H1 (cell line): Measurements from ENCODE around the gene LPP. TPM values are rescaled to one million over a fixed set of nuclear protein-coding genes. Genes with fewer than 3 reads are reported as not detected.

Experiments
- CTCF ChIA-PET: fragments of 300-600 bp; sonication (Branson Sonifier 250); formaldehyde crosslinking; loops from one replicate; lab custom pipeline; 2021; ENCODE audit not compliant: partially characterized antibody; lab: Charles Lee
- POLR2A ChIA-PET: fragments of 300-600 bp; sonication (Branson Sonifier 250); formaldehyde crosslinking; loops from one replicate; lab custom pipeline; 2021; ENCODE audit warnings: inconsistent platforms; ENCODE audit not compliant: partially characterized antibody; lab: Charles Lee
- DNase-seq, 2 experiments: peaks; one replicate each; pipeline versions ENCODE4 v3.0.0 to v3.0.0-alpha.2; 2010 to 2022; ENCODE audit warnings: low spot score in 2 of 2, low read depth in 1 of 2, mixed read lengths in 1 of 2
- FAIRE-seq: peaks from 2 replicates; lab custom pipeline; 2011; peaks lifted over from hg19 to GRCh38; lab: Jason Lieb, UNC
- H2AFZ ChIP-seq: 2 replicates; pipeline ENCODE4 v1.8.1; 2012; ENCODE audit warnings: low read length, inconsistent platforms
- H2AK5ac ChIP-seq: 2 replicates; pipeline ENCODE4 v1.6.1; 2013; ENCODE audit warnings: low read depth, low read length
- H2BK120ac ChIP-seq: replicated peaks from 2 replicates; pipeline ENCODE3; 2013; ENCODE audit warnings: low read depth, low read length, inconsistent platforms
- H2BK12ac ChIP-seq: 2 replicates; pipeline ENCODE4 v1.6.1; 2013; ENCODE audit warnings: low read depth, low read length
- H2BK15ac ChIP-seq: 2 replicates; pipeline ENCODE4 v1.6.1; 2013; ENCODE audit warnings: low read length
- H2BK20ac ChIP-seq: 2 replicates; pipeline ENCODE4 v1.6.1; 2013; ENCODE audit warnings: low read length
- H2BK5ac ChIP-seq: 2 replicates; pipeline ENCODE4 v1.6.1; 2013; ENCODE audit warnings: low read depth, low read length
- H3K14ac ChIP-seq: 2 replicates; pipeline ENCODE4 v1.6.1; 2013; ENCODE audit warnings: inconsistent platforms; ENCODE audit not compliant: insufficient read length
- H3K18ac ChIP-seq: 2 replicates; pipeline ENCODE4 v1.6.1; 2013; ENCODE audit warnings: low read length; ENCODE audit errors: extremely low read depth
- H3K23ac ChIP-seq: 2 replicates; pipeline ENCODE4 v1.6.1; 2013; ENCODE audit warnings: inconsistent platforms; ENCODE audit not compliant: insufficient read length
- H3K23me2 ChIP-seq: 2 replicates; pipeline ENCODE4 v1.6.1; 2013; ENCODE audit warnings: low read depth, low read length
- H3K27ac ChIP-seq: 2 replicates; pipeline ENCODE4 v1.6.1; 2011; ENCODE audit warnings: low read depth, low read length, inconsistent platforms
- H3K27me3 ChIP-seq, 4 experiments: replicated peaks in 1 of 4; 1 replicate in 1 of 4; 2 replicates in 3 of 4; pipeline versions ENCODE4 v1.6.1 to v1.8.1; 2011 to 2013; ENCODE audit warnings: low read length in 3 of 4, mild to moderate bottlenecking in 3 of 4, inconsistent platforms in 2 of 4, mixed read lengths in 2 of 4, moderate library complexity in 1 of 4; ENCODE audit not compliant: control insufficient read depth in 3 of 4, insufficient read depth in 3 of 4; ENCODE audit errors: extremely low read depth in 1 of 4
- H3K36me3 ChIP-seq, 4 experiments: 2 replicates each; pipeline versions ENCODE4 v1.6.1 to v1.8.1; 2011 to 2013; ENCODE audit warnings: mild to moderate bottlenecking in 4 of 4, low read length in 3 of 4, moderate library complexity in 2 of 4, control low read depth in 1 of 4, inconsistent platforms in 1 of 4; ENCODE audit not compliant: insufficient read depth in 4 of 4, control insufficient read depth in 2 of 4
- H3K4ac ChIP-seq: replicated peaks from 2 replicates; pipeline ENCODE3; 2013; ENCODE audit warnings: low read length, low read depth, mixed read lengths, inconsistent platforms; ENCODE audit not compliant: insufficient read length
- H3K4me1 ChIP-seq, 4 experiments: replicated peaks in 1 of 4; 1 replicate in 1 of 4; 2 replicates in 3 of 4; pipeline versions ENCODE4 v1.6.1 to v1.8.1; 2011 to 2013; ENCODE audit warnings: low read length in 3 of 4, inconsistent platforms in 2 of 4, mixed read lengths in 1 of 4; ENCODE audit not compliant: insufficient read depth in 4 of 4, control insufficient read depth in 3 of 4
- H3K4me2 ChIP-seq, 2 experiments: 2 replicates each; pipeline versions ENCODE4 v1.6.1 to v1.8.1; 2011 to 2013; ENCODE audit warnings: low read depth in 2 of 2, low read length in 2 of 2, control low read depth in 1 of 2, inconsistent platforms in 1 of 2, mild to moderate bottlenecking in 1 of 2; ENCODE audit not compliant: insufficient read depth in 1 of 2
- H3K4me3 ChIP-seq, 4 experiments: fragments of 200-600, 300-600 bp in 1 of 4; sonication (generic), shearing (Covaris generic), sonication (Bioruptor Twin) in 1 of 4; 2 replicates each; pipeline versions ENCODE4 v1.5.1 to v1.8.1; 2011 to 2016; ENCODE audit warnings: low read length in 4 of 4, low read depth in 3 of 4, control low read depth in 2 of 4, inconsistent platforms in 2 of 4, mild to moderate bottlenecking in 2 of 4, mixed read lengths in 1 of 4, moderate library complexity in 1 of 4; ENCODE audit not compliant: insufficient read depth in 2 of 4; ENCODE audit errors: extremely low read depth in 1 of 4
- H3K56ac ChIP-seq: replicated peaks from 2 replicates; pipeline ENCODE3; 2013; ENCODE audit warnings: low read depth, mild to moderate bottlenecking, mixed read lengths, low read length, inconsistent platforms; ENCODE audit not compliant: insufficient read length
- H3K79me1 ChIP-seq: 2 replicates; pipeline ENCODE4 v1.6.1; 2013; ENCODE audit warnings: low read depth, low read length, control low read depth
- H3K79me2 ChIP-seq, 2 experiments: 2 replicates each; pipeline versions ENCODE4 v1.6.1 to v1.8.1; 2012 to 2013; ENCODE audit warnings: low read length in 2 of 2, mild to moderate bottlenecking in 2 of 2, inconsistent platforms in 1 of 2; ENCODE audit not compliant: insufficient read depth in 2 of 2, control insufficient read depth in 1 of 2
- H3K9ac ChIP-seq, 4 experiments: replicated peaks in 1 of 4; 1 replicate in 1 of 4; 2 replicates in 3 of 4; pipeline versions ENCODE4 v1.6.1 to v1.8.1; 2011 to 2013; ENCODE audit warnings: low read depth in 3 of 4, low read length in 3 of 4, control low read depth in 2 of 4, mild to moderate bottlenecking in 2 of 4, moderate library complexity in 2 of 4, inconsistent platforms in 1 of 4; ENCODE audit errors: extremely low read depth in 1 of 4
- H3K9me3 ChIP-seq, 2 experiments: 2 replicates each; pipeline versions ENCODE4 v1.6.1 to v1.8.1; 2012 to 2013; ENCODE audit warnings: mild to moderate bottlenecking in 2 of 2, moderate library complexity in 2 of 2, control low read depth in 1 of 2, inconsistent platforms in 1 of 2, low read depth in 1 of 2, low read length in 1 of 2, mixed read lengths in 1 of 2; ENCODE audit not compliant: insufficient read depth in 2 of 2
- H4K20me1 ChIP-seq, 2 experiments: replicated peaks in 1 of 2; 2 replicates each; pipeline versions ENCODE3 to v1.8.1; 2011 to 2013; ENCODE audit warnings: inconsistent platforms in 2 of 2, low read length in 2 of 2, mild to moderate bottlenecking in 1 of 2; ENCODE audit not compliant: insufficient read depth in 2 of 2, control insufficient read depth in 1 of 2
- H4K5ac ChIP-seq: 2 replicates; pipeline ENCODE4 v1.6.1; 2013; ENCODE audit warnings: low read length, low read depth, mixed read lengths, inconsistent platforms; ENCODE audit not compliant: insufficient read length
- H4K8ac ChIP-seq: 2 replicates; pipeline ENCODE4 v1.8.0; 2013; ENCODE audit warnings: mild to moderate bottlenecking, moderate library complexity, low read length, inconsistent platforms; ENCODE audit not compliant: insufficient read depth; ENCODE audit errors: extremely low read depth
- H4K91ac ChIP-seq: replicated peaks from 2 replicates; pipeline ENCODE3; 2013; ENCODE audit warnings: low read length, mixed read lengths, inconsistent platforms; ENCODE audit not compliant: insufficient read length
- ASH2L ChIP-seq: fragments of 200-600, 300-600 bp; sonication (generic); IDR thresholded peaks from one replicate; pipeline ENCODE4 v1.7.1; 2017; ENCODE audit warnings: low read length
- EP300 ChIP-seq, 2 experiments: IDR thresholded peaks; 1 replicate in 1 of 2; 2 replicates in 1 of 2; pipeline ENCODE4 v1.6.1; 2011 to 2012; ENCODE audit warnings: low read depth in 2 of 2, low read length in 2 of 2, mild to moderate bottlenecking in 2 of 2, borderline replicate concordance in 1 of 2, inconsistent platforms in 1 of 2, moderate library complexity in 1 of 2
- HDAC2 ChIP-seq, 2 experiments: fragments of 300-600 bp in 1 of 2; sonication (generic) in 1 of 2; IDR thresholded peaks; 2 replicates each; pipeline ENCODE4 v1.6.1; 2011 to 2012; ENCODE audit warnings: low read depth in 2 of 2, low read length in 2 of 2, mild to moderate bottlenecking in 2 of 2, moderate library complexity in 2 of 2, borderline replicate concordance in 1 of 2, inconsistent platforms in 1 of 2
- POU5F1 ChIP-seq: IDR thresholded peaks from 2 replicates; pipeline ENCODE4 v1.6.1; 2011; ENCODE audit warnings: low read depth, mild to moderate bottlenecking, low read length, moderate library complexity
- RBBP5 ChIP-seq: IDR thresholded peaks from 2 replicates; pipeline ENCODE4 v1.7.1; 2012; ENCODE audit warnings: low read depth, mild to moderate bottlenecking, inconsistent platforms, low read length, moderate library complexity, borderline replicate concordance
- SIRT6 ChIP-seq: IDR thresholded peaks from one replicate; pipeline ENCODE4 v1.7.1; 2012; ENCODE audit warnings: low read length, inconsistent platforms
- SP4 ChIP-seq: IDR thresholded peaks from 2 replicates; pipeline ENCODE4 v1.6.1; 2012; ENCODE audit warnings: low read length, inconsistent platforms
- SUZ12 ChIP-seq: fragments of 200-600 bp; sonication (generic); IDR thresholded peaks from 2 replicates; pipeline ENCODE4 v1.6.1; 2012; ENCODE audit warnings: mild to moderate bottlenecking, inconsistent platforms, low read length, moderate library complexity, mixed read lengths
- TAF1 ChIP-seq: IDR thresholded peaks from 2 replicates; pipeline ENCODE4 v1.6.1; 2011; ENCODE audit warnings: mild to moderate bottlenecking, low read depth, low read length
- TAF7 ChIP-seq: optimal IDR thresholded peaks from 2 replicates; pipeline ENCODE3; 2011; ENCODE audit warnings: low read depth, mild to moderate bottlenecking, inconsistent platforms, low read length, moderate library complexity, borderline replicate concordance
- TBP ChIP-seq: IDR thresholded peaks from 2 replicates; pipeline ENCODE4 v1.6.1; 2011; ENCODE audit warnings: low read depth, low read length, improper control_type of control experiment
- TCF12 ChIP-seq: IDR thresholded peaks from 2 replicates; pipeline ENCODE4 v1.6.1; 2011; ENCODE audit warnings: low read depth, mild to moderate bottlenecking, low read length
- TEAD4 ChIP-seq: IDR thresholded peaks from 2 replicates; pipeline ENCODE4 v1.6.1; 2012; ENCODE audit warnings: low read depth, low read length, inconsistent platforms, mixed read lengths
- YY1 ChIP-seq: IDR thresholded peaks from 2 replicates; pipeline ENCODE4 v1.6.1; 2011; ENCODE audit warnings: low read depth, mild to moderate bottlenecking, low read length
- WGBS, 2 experiments: shearing (Covaris generic) in 1 of 2; methylation state at CpG; one replicate each; pipeline versions ENCODE4 v1.1.6 to v1.1.7; 2013 to 2015; ENCODE audit warnings: low lambda C conversion rate in 2 of 2, mixed read lengths in 2 of 2, inconsistent platforms in 1 of 2, low coverage in 1 of 2, missing lambda C conversion rate in 1 of 2; ENCODE audit not compliant: insufficient replicate concordance in 2 of 2, insufficient coverage in 1 of 2, insufficient read length in 1 of 2; ENCODE audit errors: extremely low coverage in 1 of 2, missing lambda C conversion rate in 1 of 2; 5-methylcytosine and 5-hydroxymethylcytosine counted together
- polyA plus RNA-seq, 7 experiments: library from polyadenylated mRNA; depleted of rRNA in 3 of 7; stranded (reverse) in 5 of 7; unstranded in 2 of 7; fragments of >200 nt in 5 of 7; fragments of 200-250 nt in 2 of 7; gene quantifications; 1 replicate in 5 of 7; 2 replicates in 1 of 7; 4 replicates in 1 of 7; pipeline versions ENCODE4 v1.2.1 to v1.2.3, GENCODE V29; 2011 to 2013; ENCODE audit warnings: missing spikeins in 2 of 7, mixed read lengths in 2 of 7
- total RNA-seq: library from RNA; stranded (reverse); fragmentation: NEBNext Ultra II Directional; extraction: Animal tissue kit (Norgen Biotek cat#: 25700); gene quantifications from 2 replicates; pipeline ENCODE4 v1.2.1, GENCODE V29; 2021

LPP gene
- total and polyA plus RNA-seq, 2 of the 8 experiments (the other 6 are each of a cell fraction or from before 2014, with no cell fraction given), result 10.0 to 53.3 TPM

GRCh38 chr3:188158731-188159310 is 4.9 kb downstream of the LPP start:
- no peak overlapping the region for H2AFZ ChIP-seq
- no peak overlapping the region for H3K27ac ChIP-seq
- FAIRE-seq (no peak), DNase-seq (no peak)
- peaks cover 9% of the 10 kb centered on the region; the same call in 1 of the 2 replicates for H3K79me1 ChIP-seq
- WGBS, 2 experiments, result 87% methylated on average over 9 of the region's 9 CpGs; no CpG with 5 or more reads in 1 of the 2 experiments
- no peaks in the 10 kb centered on the region for H3K27me3 ChIP-seq
- H4K8ac ChIP-seq, result no peak overlapping the region
- no peak overlapping the region for H2BK120ac ChIP-seq
- no peak overlapping the region for H2BK12ac ChIP-seq
- H3K56ac ChIP-seq, result no peak overlapping the region
- no peak overlapping the region for H2AK5ac ChIP-seq
- H3K4me1 ChIP-seq, result peaks cover 2 to 4% (median 3%) of the 10 kb centered on the region in 4 experiments; a peak in 4 of 7 replicates
- no peak overlapping the region for H3K4me2 ChIP-seq
- H4K5ac ChIP-seq, result no peak overlapping the region
- no peak overlapping the region for H3K4me3 ChIP-seq
- CTCF ChIA-PET, result interaction anchor here (1.0 to 2.1 kb wide), 5 partner anchors 13 to 193 kb away, joined by 3 to 10 read pairs (median 4); no protein-coding TSS in a partner anchor
- H4K91ac ChIP-seq, result no peak overlapping the region
- no peaks in the 10 kb centered on the region for H3K9me3 ChIP-seq
- H3K79me2 ChIP-seq, result peaks cover 0 to 77% of the 10 kb centered on the region in 2 experiments; a peak in 3 of 4 replicates
- no peak overlapping the region for H2BK15ac ChIP-seq
- H4K20me1 ChIP-seq, result peaks cover 0 to 1% of the 10 kb centered on the region in 2 experiments
- H3K36me3 ChIP-seq, result no peaks in the 10 kb centered on the region
- POLR2A ChIA-PET, result interaction anchor here (1.1 to 1.7 kb wide), 5 partner anchors 11 to 52 kb away, joined by 3 to 6 read pairs (median 3); no protein-coding TSS in a partner anchor
- no peak overlapping the region for H3K9ac ChIP-seq
- H3K14ac ChIP-seq, result no peak overlapping the region
- no peak overlapping the region for H3K4ac ChIP-seq
- no peak overlapping the region for H3K18ac ChIP-seq
- no peak overlapping the region for H3K23ac ChIP-seq
- H2BK20ac ChIP-seq, result no peak overlapping the region
- H3K23me2 ChIP-seq, result peaks cover 7% of the 10 kb centered on the region; the same call in 1 of the 2 replicates
- no peak overlapping the region for H2BK5ac ChIP-seq
- TF ChIP-seq TEAD4 (no peak), TAF1 (no peak), SIRT6 (no peak), HDAC2 (IDR thresholded peaks at IDR 0.05; ENCODE audit: borderline replicate concordance in 1 of 2, low read depth in 2 of 2, low read length in 2 of 2) (no peak), SP4 (no peak), TCF12 (no peak), TAF7 (no peak), RBBP5 (no peak), YY1 (no peak), SUZ12 (no peak), POU5F1 (no peak), ASH2L (no peak), TBP (no peak), EP300 (IDR thresholded peaks at IDR 0.05; ENCODE audit: borderline replicate concordance in 1 of 2, low read depth in 2 of 2, low read length in 2 of 2) (no peak)
